ENCODE measurements around the gene PCDHB1. TPM values are rescaled to one million over a fixed set of nuclear protein-coding genes. Genes with fewer than 3 reads are reported as not detected.

PCDHB1 gene
- total RNA-seq, 1 donor = not detected

GRCh38 chr5:141017943-141018342 is 33.2 kb upstream of the PCDHB1 start:
- H3K9me3 ChIP-seq (ENCODE audit: low read depth, low read length) = no peaks in the 10 kb centered on the region
- no peaks in the 10 kb centered on the region for H3K27me3 ChIP-seq (ENCODE audit: insufficient read depth, low read length)
- H2AFZ ChIP-seq (ENCODE audit: low read length) = no peak overlapping the region
- TF ChIP-seq, protein P1, sequence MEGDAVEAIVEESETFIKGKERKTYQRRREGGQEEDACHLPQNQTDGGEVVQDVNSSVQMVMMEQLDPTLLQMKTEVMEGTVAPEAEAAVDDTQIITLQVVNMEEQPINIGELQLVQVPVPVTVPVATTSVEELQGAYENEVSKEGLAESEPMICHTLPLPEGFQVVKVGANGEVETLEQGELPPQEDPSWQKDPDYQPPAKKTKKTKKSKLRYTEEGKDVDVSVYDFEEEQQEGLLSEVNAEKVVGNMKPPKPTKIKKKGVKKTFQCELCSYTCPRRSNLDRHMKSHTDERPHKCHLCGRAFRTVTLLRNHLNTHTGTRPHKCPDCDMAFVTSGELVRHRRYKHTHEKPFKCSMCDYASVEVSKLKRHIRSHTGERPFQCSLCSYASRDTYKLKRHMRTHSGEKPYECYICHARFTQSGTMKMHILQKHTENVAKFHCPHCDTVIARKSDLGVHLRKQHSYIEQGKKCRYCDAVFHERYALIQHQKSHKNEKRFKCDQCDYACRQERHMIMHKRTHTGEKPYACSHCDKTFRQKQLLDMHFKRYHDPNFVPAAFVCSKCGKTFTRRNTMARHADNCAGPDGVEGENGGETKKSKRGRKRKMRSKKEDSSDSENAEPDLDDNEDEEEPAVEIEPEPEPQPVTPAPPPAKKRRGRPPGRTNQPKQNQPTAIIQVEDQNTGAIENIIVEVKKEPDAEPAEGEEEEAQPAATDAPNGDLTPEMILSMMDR (IDR thresholded peaks at IDR 0.05; ENCODE audit: extremely low read depth, low read depth, low read length) = no peak
- no peak overlapping the region for H3K27ac ChIP-seq (ENCODE audit: low read depth, low read length)
- H3K36me3 ChIP-seq (ENCODE audit: insufficient read depth, low read length) = no peaks in the 10 kb centered on the region
- H3K4me2 ChIP-seq (ENCODE audit: insufficient read depth, low read length) = no peak overlapping the region
- DNase-seq (ENCODE audit: insufficient read length, low spot score, missing footprints) = no peak
- no peaks in the 10 kb centered on the region for H4K20me1 ChIP-seq (ENCODE audit: insufficient read depth, low read length)
- no peaks in the 10 kb centered on the region for H3K4me1 ChIP-seq (ENCODE audit: insufficient read depth, low read length)
- no peak overlapping the region for H3K4me3 ChIP-seq (ENCODE audit: insufficient read depth, low read length)
- H3K79me2 ChIP-seq (ENCODE audit: insufficient read depth, low read length) = no peaks in the 10 kb centered on the region

DNA sequence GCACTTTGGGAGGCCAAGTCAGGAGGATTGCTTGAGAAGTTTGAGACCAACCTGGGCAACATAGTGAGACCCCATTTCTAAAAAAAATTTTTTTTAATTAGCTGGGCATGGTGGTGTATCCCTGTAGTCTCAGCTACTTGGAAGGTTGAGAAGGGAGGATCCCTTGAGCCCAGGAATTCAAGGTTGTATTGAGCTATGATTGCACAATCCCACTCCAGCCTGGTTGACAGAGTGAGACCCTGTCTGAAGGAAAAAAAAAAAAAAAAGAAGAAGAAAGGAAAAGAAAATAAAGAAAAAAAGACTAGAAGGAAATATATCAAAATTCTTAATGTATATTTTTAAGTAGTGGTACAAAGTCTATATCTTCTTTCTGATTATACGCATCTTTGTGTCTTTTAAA is 28.8 kb upstream of the PCDHB1 start:
- H3K4me3 ChIP-seq (ENCODE audit: insufficient read depth, low read length) = no peak overlapping the region
- H2AFZ ChIP-seq (ENCODE audit: low read length) = no peak overlapping the region
- H3K27me3 ChIP-seq (ENCODE audit: insufficient read depth, low read length) = no peaks in the 10 kb centered on the region
- H3K4me2 ChIP-seq (ENCODE audit: insufficient read depth, low read length) = no peak overlapping the region
- TF ChIP-seq, protein P1 (IDR thresholded peaks at IDR 0.05; ENCODE audit: extremely low read depth, low read depth, low read length) = no peak
- no peaks in the 10 kb centered on the region for H3K79me2 ChIP-seq (ENCODE audit: insufficient read depth, low read length)
- H3K36me3 ChIP-seq (ENCODE audit: insufficient read depth, low read length) = no peaks in the 10 kb centered on the region
- no peak overlapping the region for H3K27ac ChIP-seq (ENCODE audit: low read depth, low read length)
- DNase-seq (ENCODE audit: insufficient read length, low spot score, missing footprints) = no peak
- no peaks in the 10 kb centered on the region for H4K20me1 ChIP-seq (ENCODE audit: insufficient read depth, low read length)
- no peaks in the 10 kb centered on the region for H3K9me3 ChIP-seq (ENCODE audit: low read depth, low read length)
- no peaks in the 10 kb centered on the region for H3K4me1 ChIP-seq (ENCODE audit: insufficient read depth, low read length)

GRCh38 chr5:141031006-141031405 is 20.2 kb upstream of the PCDHB1 start:
- H3K27ac ChIP-seq (ENCODE audit: low read depth, low read length) = no peak overlapping the region
- no peaks in the 10 kb centered on the region for H4K20me1 ChIP-seq (ENCODE audit: insufficient read depth, low read length)
- no peaks in the 10 kb centered on the region for H3K27me3 ChIP-seq (ENCODE audit: insufficient read depth, low read length)
- H2AFZ ChIP-seq (ENCODE audit: low read length) = no peak overlapping the region
- no peak for DNase-seq (ENCODE audit: insufficient read length, low spot score, missing footprints)
- no peak overlapping the region for H3K4me3 ChIP-seq (ENCODE audit: insufficient read depth, low read length)
- no peaks in the 10 kb centered on the region for H3K79me2 ChIP-seq (ENCODE audit: insufficient read depth, low read length)
- H3K4me2 ChIP-seq (ENCODE audit: insufficient read depth, low read length) = no peak overlapping the region
- H3K4me1 ChIP-seq (ENCODE audit: insufficient read depth, low read length) = no peaks in the 10 kb centered on the region
- TF ChIP-seq, protein P1 (IDR thresholded peaks at IDR 0.05; ENCODE audit: extremely low read depth, low read depth, low read length) = no peak
- H3K9me3 ChIP-seq (ENCODE audit: low read depth, low read length) = no peaks in the 10 kb centered on the region
- H3K36me3 ChIP-seq (ENCODE audit: insufficient read depth, low read length) = no peaks in the 10 kb centered on the region

- Histone ChIP-seq H3K36me3 (ENCODE audit: insufficient read depth, low read length) (no peaks in the 10 kb centered on the region), H4K20me1 (ENCODE audit: insufficient read depth, low read length) (no peaks in the 10 kb centered on the region), H3K27me3 (ENCODE audit: insufficient read depth, low read length) (no peaks in the 10 kb centered on the region), H3K9me3 (ENCODE audit: low read depth, low read length) (no peaks in the 10 kb centered on the region), H3K4me2 (ENCODE audit: insufficient read depth, low read length) (no peak overlapping the region), H3K4me3 (ENCODE audit: insufficient read depth, low read length) (no peak overlapping the region), H3K27ac (ENCODE audit: low read depth, low read length) (no peak overlapping the region), H3K4me1 (ENCODE audit: insufficient read depth, low read length) (no peaks in the 10 kb centered on the region), H2AFZ (ENCODE audit: low read length) (no peak overlapping the region), H3K79me2 (ENCODE audit: insufficient read depth, low read length) (no peaks in the 10 kb centered on the region)
- no peak for DNase-seq (ENCODE audit: insufficient read length, low spot score, missing footprints)
- TF ChIP-seq, protein P1 (IDR thresholded peaks at IDR 0.05; ENCODE audit: extremely low read depth, low read depth, low read length) = no peak
These were observed 18.5 kb upstream of the PCDHB1 start for GRCh38 chr5:141032626-141033025.
